ENCODE results near the gene PGAP6. TPM values are rescaled to one million over a fixed set of nuclear protein-coding genes. Genes with fewer than 3 reads are reported as not detected.

The PGAP6 gene
- total and polyA plus RNA-seq, 2 of the 13 experiments (the other 11 are each of a cell fraction or from before 2014, with no cell fraction given) = 52.7 to 136 TPM

GRCh38 chr16:336269-336668, 45.5 kb downstream of the PGAP6 start:
- Histone ChIP-seq H3K79me2 (ENCODE audit: insufficient read depth, low read length) (peaks cover 90% of the 10 kb centered on the region), H4K20me1 (ENCODE audit: insufficient read depth, low read length) (peaks cover 35% of the 10 kb centered on the region), H3K9ac (ENCODE audit: insufficient read depth, low read depth, low read length) (no peak overlapping the region), H3K9me3 (ENCODE audit: low read length) (no peaks in the 10 kb centered on the region), H3K36me3 (replicated peaks in 1 of 2; ENCODE audit: control insufficient read depth in 1 of 2, insufficient read depth in 2 of 2, low read length in 2 of 2) (peaks cover 0 to 2% of the 10 kb centered on the region in 2 experiments; a peak in 1 of 5 replicates), H2AFZ (ENCODE audit: low read length) (no peak overlapping the region), H3K4me3 (replicated peaks in 1 of 3; ENCODE audit: insufficient read depth in 1 of 3, low read depth in 2 of 3, low read length in 3 of 3) (no peak overlapping the region), H3K27me3 (ENCODE audit: control insufficient read depth in 1 of 2, insufficient read depth in 2 of 2, low read length in 2 of 2) (no peaks in the 10 kb centered on the region), H3K27ac (ENCODE audit: extremely low read length, insufficient read depth, low read length) (no peak overlapping the region), H3K4me1 (ENCODE audit: insufficient read depth, low read length) (peaks cover 87% of the 10 kb centered on the region), H3K4me2 (ENCODE audit: low read depth, low read length) (no peak overlapping the region)
- in situ Hi-C loops (cut with HindIII; ENCODE audit: extremely low pct_ligation_motif_present, low pct_unique_long_range_greater_than_20kb) (no loop called here), intact Hi-C loops (cut with micrococcal nuclease; ENCODE audit: unreplicated experiment) (no loop called here)
- DNase-seq (ENCODE audit: low spot score) = no peak
- ChIA-PET POLR2A (no interaction called here), CTCF (ENCODE audit: low intra/inter-chr PET ratio, low total read pairs) (no interaction called here)
- no TSS peak for BruUV-seq (replicated peaks)
- 97% methylated on average over 10 of the region's 11 CpGs for WGBS (ENCODE audit: low lambda C conversion rate)
- TF ChIP-seq MLX (CRISPR knock-in tag; IDR thresholded peaks at IDR 0.05) = no peak
- TF ChIP-seq ZNF552 (CRISPR knock-in tag; IDR thresholded peaks at IDR 0.05; ENCODE audit: borderline replicate concordance) = no peak
- TF ChIP-seq ZNF431 (CRISPR knock-in tag; IDR thresholded peaks at IDR 0.05; ENCODE audit: borderline replicate concordance, low read depth) = no peak
- no peak for TF ChIP-seq AKNA (CRISPR knock-in tag; IDR thresholded peaks at IDR 0.05; ENCODE audit: borderline replicate concordance)
- no peak for TF ChIP-seq THAP7 (CRISPR knock-in tag; IDR thresholded peaks at IDR 0.05)
- TF ChIP-seq CBX1 (IDR thresholded peaks at IDR 0.05; ENCODE audit: low read depth) = no peak
- no peak for TF ChIP-seq SRSF4 (IDR thresholded peaks at IDR 0.05; ENCODE audit: low read depth, low read length, poor library complexity, severe bottlenecking)
- TF ChIP-seq KDM1A (CRISPR knock-in tag; IDR thresholded peaks at IDR 0.05) = no peak
- no peak for TF ChIP-seq ZNF782 (CRISPR knock-in tag; IDR thresholded peaks at IDR 0.05; ENCODE audit: borderline replicate concordance)
- no peak for TF ChIP-seq KAT8 (CRISPR knock-in tag; IDR thresholded peaks at IDR 0.05)
- TF ChIP-seq ATM (IDR thresholded peaks at IDR 0.05; ENCODE audit: borderline replicate concordance) = no peak
- no peak for TF ChIP-seq ZNF17 (CRISPR knock-in tag; IDR thresholded peaks at IDR 0.05)
- no peak for FAIRE-seq
- no peak for ATAC-seq
